ENCODE data around the gene KLHDC7B. TPM values are rescaled to one million over a fixed set of nuclear protein-coding genes. Genes with fewer than 3 reads are reported as not detected.

Gene KLHDC7B
- total RNA-seq, 1 experiment from 2014 or later, result 1.8 TPM

DNA sequence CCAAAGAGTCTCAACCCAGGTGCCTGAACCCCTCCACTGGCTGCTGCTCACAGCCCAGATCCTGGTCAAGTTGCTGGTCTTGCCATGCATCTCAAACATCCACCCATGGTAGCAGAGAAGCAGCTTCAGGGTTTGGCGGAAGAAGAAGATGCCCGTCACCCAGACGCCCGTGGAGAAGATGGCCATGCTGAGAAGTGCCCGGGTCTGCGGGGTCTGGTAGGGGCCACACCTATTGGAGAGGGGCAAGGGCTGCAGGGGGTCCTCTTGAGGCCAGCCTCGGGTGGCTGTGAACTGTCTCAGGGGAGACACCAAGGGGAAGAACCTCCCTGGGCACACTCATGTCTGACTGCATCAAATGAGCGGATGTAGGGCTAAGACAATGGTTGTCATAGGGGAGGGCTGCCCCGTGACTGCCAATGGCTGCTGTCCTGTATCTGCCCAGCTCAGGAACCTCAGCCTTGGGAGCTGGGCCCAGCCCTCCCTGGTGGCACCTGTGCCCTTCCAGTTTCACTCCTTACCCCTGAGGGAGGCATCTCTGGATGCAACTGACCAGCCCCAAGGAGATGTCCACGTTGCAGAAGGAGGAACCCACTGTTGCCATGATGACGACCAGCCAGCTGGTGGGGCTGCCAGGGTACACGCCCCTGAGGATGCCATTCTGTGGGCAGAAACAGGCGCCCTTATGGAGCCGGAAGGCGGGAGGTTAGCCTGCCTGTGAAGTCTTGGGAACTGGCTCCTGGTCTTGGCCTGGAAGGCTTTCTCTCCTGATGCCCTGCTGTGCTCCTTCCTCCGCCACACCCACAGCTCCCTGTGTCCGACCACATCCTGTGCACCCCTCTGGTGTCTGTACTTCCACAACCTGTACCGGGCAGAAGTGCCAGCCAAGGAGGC, 31.4 kb downstream of the KLHDC7B start (continued):
- TF ChIP-seq, protein P1, sequence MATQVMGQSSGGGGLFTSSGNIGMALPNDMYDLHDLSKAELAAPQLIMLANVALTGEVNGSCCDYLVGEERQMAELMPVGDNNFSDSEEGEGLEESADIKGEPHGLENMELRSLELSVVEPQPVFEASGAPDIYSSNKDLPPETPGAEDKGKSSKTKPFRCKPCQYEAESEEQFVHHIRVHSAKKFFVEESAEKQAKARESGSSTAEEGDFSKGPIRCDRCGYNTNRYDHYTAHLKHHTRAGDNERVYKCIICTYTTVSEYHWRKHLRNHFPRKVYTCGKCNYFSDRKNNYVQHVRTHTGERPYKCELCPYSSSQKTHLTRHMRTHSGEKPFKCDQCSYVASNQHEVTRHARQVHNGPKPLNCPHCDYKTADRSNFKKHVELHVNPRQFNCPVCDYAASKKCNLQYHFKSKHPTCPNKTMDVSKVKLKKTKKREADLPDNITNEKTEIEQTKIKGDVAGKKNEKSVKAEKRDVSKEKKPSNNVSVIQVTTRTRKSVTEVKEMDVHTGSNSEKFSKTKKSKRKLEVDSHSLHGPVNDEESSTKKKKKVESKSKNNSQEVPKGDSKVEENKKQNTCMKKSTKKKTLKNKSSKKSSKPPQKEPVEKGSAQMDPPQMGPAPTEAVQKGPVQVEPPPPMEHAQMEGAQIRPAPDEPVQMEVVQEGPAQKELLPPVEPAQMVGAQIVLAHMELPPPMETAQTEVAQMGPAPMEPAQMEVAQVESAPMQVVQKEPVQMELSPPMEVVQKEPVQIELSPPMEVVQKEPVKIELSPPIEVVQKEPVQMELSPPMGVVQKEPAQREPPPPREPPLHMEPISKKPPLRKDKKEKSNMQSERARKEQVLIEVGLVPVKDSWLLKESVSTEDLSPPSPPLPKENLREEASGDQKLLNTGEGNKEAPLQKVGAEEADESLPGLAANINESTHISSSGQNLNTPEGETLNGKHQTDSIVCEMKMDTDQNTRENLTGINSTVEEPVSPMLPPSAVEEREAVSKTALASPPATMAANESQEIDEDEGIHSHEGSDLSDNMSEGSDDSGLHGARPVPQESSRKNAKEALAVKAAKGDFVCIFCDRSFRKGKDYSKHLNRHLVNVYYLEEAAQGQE (IDR thresholded peaks at IDR 0.05; ENCODE audit: insufficient read depth in 1 of 2, low read depth in 2 of 2, low read length in 1 of 2), result no peak

DNA sequence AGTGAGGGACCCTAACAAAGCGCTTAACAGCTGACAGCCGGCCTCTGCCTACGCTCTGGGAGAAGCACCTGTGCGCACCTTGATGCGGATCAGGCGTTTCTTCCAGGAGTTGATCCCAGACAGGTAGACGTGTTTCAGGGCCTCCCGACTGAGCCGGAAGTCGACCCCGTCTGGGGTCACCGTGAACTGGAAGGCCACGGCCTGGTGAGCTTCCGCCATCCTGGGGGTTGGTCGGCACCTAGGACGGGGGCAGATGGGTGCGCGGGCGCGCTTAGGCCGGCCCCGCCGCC, 31.9 kb downstream of the KLHDC7B start:
- no peak overlapping the region for H3K27ac ChIP-seq (ENCODE audit: low read length)
- in situ Hi-C loops (cut with HindIII; ENCODE audit: low pct_unique_long_range_greater_than_20kb, low sequenced_read_pairs) (no loop called here), intact Hi-C loops (cut with micrococcal nuclease; ENCODE audit: unreplicated experiment) (no loop called here)
- no peaks in the 10 kb centered on the region for H3K27me3 ChIP-seq (ENCODE audit: control insufficient read depth, insufficient read depth, low read length)
- CTCF ChIA-PET, result no interaction called here
- H3K9me3 ChIP-seq (ENCODE audit: control insufficient read depth, insufficient read depth, low read depth, low read length), result no peaks in the 10 kb centered on the region
- DNase-seq (ENCODE audit: low read depth, low spot score) (no peak), ATAC-seq (no peak)
- no TSS peak for BruUV-seq (replicated peaks)
- TF ChIP-seq SIN3A (IDR thresholded peaks at IDR 0.05; ENCODE audit: borderline replicate concordance, insufficient read depth, low read depth, low read length), result no peak
- TF ChIP-seq, protein P1 (IDR thresholded peaks at IDR 0.05; ENCODE audit: insufficient read depth in 1 of 2, low read depth in 2 of 2, low read length in 1 of 2), result no peak
- TF ChIP-seq POLR2AphosphoS5 (IDR thresholded peaks at IDR 0.05; ENCODE audit: low read depth, low read length), result no peak
- POLR2A ChIA-PET, result no interaction called here
- H3K4me3 ChIP-seq (ENCODE audit: low read depth in 2 of 2, low read length in 2 of 2), result no peak overlapping the region
- no peaks in the 10 kb centered on the region for H3K36me3 ChIP-seq (ENCODE audit: control insufficient read depth, insufficient read depth, low read length)
- H3K4me1 ChIP-seq (ENCODE audit: control insufficient read depth, insufficient read depth, low read length), result 0 out of 2 replicates have a peak, but pooled peaks cover 2% of the 10 kb centered on the region

DNA sequence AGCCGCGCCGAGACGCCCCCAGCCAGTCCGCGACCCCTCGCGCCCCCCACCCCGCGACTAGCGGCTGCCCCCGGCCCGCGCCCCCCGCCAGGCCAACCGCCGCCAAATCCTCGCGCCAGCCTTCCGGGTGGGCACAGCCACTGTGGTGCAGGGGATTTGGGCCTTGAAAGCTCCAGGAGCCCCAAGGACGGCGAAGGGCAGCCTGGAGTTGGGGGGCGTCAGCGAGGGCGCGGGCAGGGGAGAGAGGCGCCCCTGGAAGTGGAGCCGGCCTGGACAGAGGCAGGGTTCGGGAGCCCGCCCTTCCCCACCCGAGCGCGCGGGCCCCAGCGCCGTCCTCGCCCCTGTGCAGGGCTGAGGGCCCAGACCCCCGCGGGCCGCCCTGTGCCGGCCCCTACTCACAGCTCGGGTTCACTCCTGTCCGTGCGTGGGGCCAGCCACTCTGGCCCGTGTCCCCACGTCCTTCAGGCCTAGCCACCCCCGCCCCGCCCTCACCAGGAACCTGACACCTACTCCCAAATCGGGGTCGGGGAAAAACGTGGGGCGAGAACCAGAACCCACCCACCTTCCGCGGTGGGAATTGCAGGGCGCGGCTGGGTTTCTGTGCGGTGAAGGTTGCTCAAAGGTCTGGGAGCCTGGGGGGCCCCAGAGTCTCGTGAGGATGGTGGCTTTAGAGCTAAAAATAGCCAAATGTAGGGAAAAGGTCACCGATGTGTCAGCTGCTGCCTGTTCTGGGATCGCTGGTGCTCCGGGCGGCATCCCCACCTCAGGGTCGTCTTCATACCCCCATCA, 32.5 kb downstream of the KLHDC7B start, which contains the start of gene CPT1B:
CPT1B (minus strand) TSS at position 441 of the 789 bp plus-strand sequence. CDS start 512 bp downstream, outside the sequence.
- no peaks in the 10 kb centered on the region for H3K27me3 ChIP-seq (ENCODE audit: control insufficient read depth, insufficient read depth, low read length)
- no peak within 1 kb of the TSS for H3K4me3 ChIP-seq (ENCODE audit: low read depth in 2 of 2, low read length in 2 of 2)
- intact Hi-C loops (cut with micrococcal nuclease; ENCODE audit: unreplicated experiment) (no loop called here), in situ Hi-C loops (cut with HindIII; ENCODE audit: low pct_unique_long_range_greater_than_20kb, low sequenced_read_pairs) (no loop called here)
- ATAC-seq (no peak), DNase-seq (ENCODE audit: low read depth, low spot score) (no peak)
- no peaks in the 10 kb centered on the region for H3K9me3 ChIP-seq (ENCODE audit: control insufficient read depth, insufficient read depth, low read depth, low read length)
- POLR2A ChIA-PET, result no interaction called here
- H3K27ac ChIP-seq (ENCODE audit: low read length), result no peak within 1 kb of the TSS
- BruUV-seq (replicated peaks), result no TSS peak
- CTCF ChIA-PET, result no interaction called here
- TF ChIP-seq, protein P1 (IDR thresholded peaks at IDR 0.05; ENCODE audit: insufficient read depth in 1 of 2, low read depth in 2 of 2, low read length in 1 of 2), result no peak
- TF ChIP-seq TCF7L2 (IDR thresholded peaks at IDR 0.05; ENCODE audit: low read depth, low read length) (no peak), SIN3A (IDR thresholded peaks at IDR 0.05; ENCODE audit: borderline replicate concordance, insufficient read depth, low read depth, low read length) (no peak), POLR2AphosphoS5 (IDR thresholded peaks at IDR 0.05; ENCODE audit: low read depth, low read length) (no peak)
- TF ChIP-seq, protein P2, sequence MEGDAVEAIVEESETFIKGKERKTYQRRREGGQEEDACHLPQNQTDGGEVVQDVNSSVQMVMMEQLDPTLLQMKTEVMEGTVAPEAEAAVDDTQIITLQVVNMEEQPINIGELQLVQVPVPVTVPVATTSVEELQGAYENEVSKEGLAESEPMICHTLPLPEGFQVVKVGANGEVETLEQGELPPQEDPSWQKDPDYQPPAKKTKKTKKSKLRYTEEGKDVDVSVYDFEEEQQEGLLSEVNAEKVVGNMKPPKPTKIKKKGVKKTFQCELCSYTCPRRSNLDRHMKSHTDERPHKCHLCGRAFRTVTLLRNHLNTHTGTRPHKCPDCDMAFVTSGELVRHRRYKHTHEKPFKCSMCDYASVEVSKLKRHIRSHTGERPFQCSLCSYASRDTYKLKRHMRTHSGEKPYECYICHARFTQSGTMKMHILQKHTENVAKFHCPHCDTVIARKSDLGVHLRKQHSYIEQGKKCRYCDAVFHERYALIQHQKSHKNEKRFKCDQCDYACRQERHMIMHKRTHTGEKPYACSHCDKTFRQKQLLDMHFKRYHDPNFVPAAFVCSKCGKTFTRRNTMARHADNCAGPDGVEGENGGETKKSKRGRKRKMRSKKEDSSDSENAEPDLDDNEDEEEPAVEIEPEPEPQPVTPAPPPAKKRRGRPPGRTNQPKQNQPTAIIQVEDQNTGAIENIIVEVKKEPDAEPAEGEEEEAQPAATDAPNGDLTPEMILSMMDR (IDR thresholded peaks at IDR 0.05), result no peak
- H3K36me3 ChIP-seq (ENCODE audit: control insufficient read depth, insufficient read depth, low read length), result no peaks in the 10 kb centered on the region
- 0 out of 2 replicates have a peak, but pooled peaks cover 2% of the 10 kb centered on the region for H3K4me1 ChIP-seq (ENCODE audit: control insufficient read depth, insufficient read depth, low read length)

All from Panc1 (cell line).